K562 (cell line): ENCODE measurements around the gene FIBP. TPM values are rescaled to one million over a fixed set of nuclear protein-coding genes. Genes with fewer than 3 reads are reported as not detected.

Source experiments
- ATAC-seq: fragments of 200-7000 bp; cut with Tn5 transposase; 3 replicates; pipeline ENCODE4 v1.9.1; 2020; ENCODE audit warnings: moderate library complexity
- BruUV-seq: library from RNA; stranded (reverse); fragments of 400-500 nt; replicated peaks from 2 replicates; lab custom pipeline; 2021; lab: Mats Ljungman, UMichigan
- CTCF ChIA-PET: fragments of 300-600 bp; formaldehyde crosslinking; extraction: SDS; loops from one replicate; lab custom pipeline; 2021; ENCODE audit warnings: low intra/inter-chr PET ratio; lab: Yijun Ruan, JAX
- POLR2A ChIA-PET: fragments of 300-600, 350-650 bp; sonication (Branson Sonifier 250); formaldehyde crosslinking; extraction: SDS; loops from one replicate; lab custom pipeline; 2021; ENCODE audit warnings: antibody characterized with exemption, inconsistent platforms; lab: Yijun Ruan, JAX
- DNase-seq, 4 experiments: peaks; one replicate each; pipeline versions ENCODE4 v3.0.0 to v3.0.0-alpha.2; 2011 to 2018; ENCODE audit warnings: low spot score in 3 of 4, mixed read lengths in 3 of 4; ENCODE audit errors: extremely low read depth in 1 of 4
- FAIRE-seq: peaks from 2 replicates; lab custom pipeline; 2011; peaks lifted over from hg19 to GRCh38; lab: Jason Lieb, UNC
- H2AFZ ChIP-seq: 2 replicates; pipeline ENCODE4 v1.6.0; 2011; ENCODE audit warnings: low read depth, low read length, control low read depth, inconsistent platforms
- H3K27ac ChIP-seq: fragments of 200-600 bp; 3 replicates; pipeline ENCODE4 v1.8.0; 2011; ENCODE audit warnings: low read depth, mild to moderate bottlenecking, control low read depth, inconsistent platforms, low read length, moderate library complexity, mixed read lengths; ENCODE audit errors: extremely low read depth
- H3K27me3 ChIP-seq, 2 experiments: fragments of 300-600 bp in 1 of 2; 2 replicates in 1 of 2; 3 replicates in 1 of 2; pipeline versions ENCODE4 v1.6.0 to v1.8.0; 2011; ENCODE audit warnings: inconsistent platforms in 2 of 2, low read length in 2 of 2, mild to moderate bottlenecking in 1 of 2, mixed read lengths in 1 of 2, moderate library complexity in 1 of 2; ENCODE audit not compliant: control insufficient read depth in 2 of 2, insufficient read depth in 2 of 2
- H3K36me3 ChIP-seq: fragments of 300-600 bp; 3 replicates; pipeline ENCODE4 v1.8.0; 2011; ENCODE audit warnings: mild to moderate bottlenecking, low read length, inconsistent platforms; ENCODE audit not compliant: control insufficient read depth, insufficient read depth
- H3K4me1 ChIP-seq, 2 experiments: fragments of 200-600 bp in 1 of 2; replicated peaks in 1 of 2; 2 replicates in 1 of 2; 3 replicates in 1 of 2; pipeline versions ENCODE4 v1.5.1 to v1.8.0; 2011; ENCODE audit warnings: inconsistent platforms in 2 of 2, low read length in 2 of 2, mild to moderate bottlenecking in 1 of 2, mixed read lengths in 1 of 2, moderate library complexity in 1 of 2; ENCODE audit not compliant: control insufficient read depth in 2 of 2, insufficient read depth in 2 of 2
- H3K4me2 ChIP-seq: 2 replicates; pipeline ENCODE4 v1.6.1; 2011; ENCODE audit warnings: low read length, control low read depth, inconsistent platforms, mixed read lengths; ENCODE audit not compliant: insufficient read depth
- H3K4me3 ChIP-seq: fragments of 200-600 bp; sonication (generic), shearing (Covaris generic); 2 replicates; pipeline ENCODE4 v1.5.1; 2016; ENCODE audit warnings: control low read depth, inconsistent platforms
- H3K79me2 ChIP-seq: fragments of 200-600 bp; 3 replicates; pipeline ENCODE4 v1.8.0; 2011; ENCODE audit warnings: low read length, inconsistent platforms; ENCODE audit not compliant: control insufficient read depth, insufficient read depth
- H3K9ac ChIP-seq, 2 experiments: 2 replicates each; pipeline versions ENCODE4 v1.6.0 to v1.6.1; 2011; ENCODE audit warnings: low read depth in 2 of 2, low read length in 2 of 2, control low read depth in 1 of 2, inconsistent platforms in 1 of 2, mild to moderate bottlenecking in 1 of 2, mixed read lengths in 1 of 2; ENCODE audit not compliant: insufficient read depth in 1 of 2
- H3K9me1 ChIP-seq: one replicate; pipeline ENCODE4 v1.6.0; 2011; ENCODE audit warnings: inconsistent platforms, mild to moderate bottlenecking, low read length, moderate library complexity; ENCODE audit not compliant: control insufficient read depth, insufficient read depth
- H3K9me3 ChIP-seq: replicated peaks from 2 replicates; pipeline ENCODE4 v1.5.1; 2011; ENCODE audit warnings: low read depth, low read length, inconsistent platforms; ENCODE audit not compliant: control insufficient read depth, insufficient read depth
- H4K20me1 ChIP-seq: replicated peaks from 2 replicates; pipeline ENCODE4 v1.6.1; 2011; ENCODE audit warnings: low read length, inconsistent platforms, mixed read lengths; ENCODE audit not compliant: control insufficient read depth, insufficient read depth
- ARID1B ChIP-seq: fragments of 450-650 bp; IDR thresholded peaks from 2 replicates; pipeline ENCODE4 v1.6.1; 2016; ENCODE audit warnings: antibody characterized with exemption, mild to moderate bottlenecking, inconsistent platforms
- ARID4B ChIP-seq: sonication (generic); formaldehyde crosslinking; IDR thresholded peaks from 2 replicates; pipeline ENCODE4 v1.8.0; 2022; ENCODE audit warnings: mild to moderate bottlenecking, missing genetic modification reagents
- BHLHE40 ChIP-seq: IDR thresholded peaks from 2 replicates; pipeline ENCODE4 v1.6.1; 2011; ENCODE audit warnings: low read length, improper control_type of control experiment
- C11orf30 ChIP-seq: fragments of 450-650 bp; IDR thresholded peaks from 2 replicates; pipeline ENCODE4 v1.6.1; 2016; ENCODE audit warnings: low read depth, mild to moderate bottlenecking
- FOS ChIP-seq: IDR thresholded peaks from 3 replicates; pipeline ENCODE4 v1.6.1; 2011; ENCODE audit not compliant: insufficient read length; ENCODE audit errors: extremely low read depth
- HDAC3 ChIP-seq: fragments of 450-650 bp; IDR thresholded peaks from 2 replicates; pipeline ENCODE4 v1.6.1; 2018; ENCODE audit warnings: borderline replicate concordance, mild to moderate bottlenecking, moderate library complexity; ENCODE audit not compliant: partially characterized antibody
- MED1 ChIP-seq: sonication (generic); formaldehyde crosslinking; IDR thresholded peaks from 2 replicates; pipeline ENCODE4 v1.8.1; 2023; ENCODE audit warnings: missing genetic modification reagents, borderline replicate concordance
- RAD21 ChIP-seq, 2 experiments: fragments of 250-450 bp in 1 of 2; fragments of 450-650 bp in 1 of 2; sonication (Bioruptor Pico) in 1 of 2; formaldehyde crosslinking in 1 of 2; IDR thresholded peaks in 1 of 2; conservative IDR thresholded peaks in 1 of 2; 2 replicates each; pipeline versions ENCODE4 v1.4.0 to v1.8.0; 2020 to 2022; ENCODE audit warnings: mild to moderate bottlenecking in 2 of 2, moderate library complexity in 1 of 2
- RBM22 ChIP-seq: fragments of 200-400 bp; formaldehyde crosslinking; IDR thresholded peaks from 2 replicates; pipeline ENCODE4 v1.6.1; 2018; ENCODE audit warnings: low read length, low read depth; ENCODE audit not compliant: poor library complexity, severe bottlenecking
- RUNX1 ChIP-seq: sonication (generic); IDR thresholded peaks from 2 replicates; pipeline ENCODE4 v1.6.1; 2016; ENCODE audit warnings: antibody characterized with exemption, low read depth
- TAF15 ChIP-seq: fragments of 200-400 bp; formaldehyde crosslinking; IDR thresholded peaks from 2 replicates; pipeline ENCODE4 v1.6.1; 2017; ENCODE audit warnings: mild to moderate bottlenecking, low read depth, low read length, moderate library complexity
- ZKSCAN1 ChIP-seq: fragments of 150-350 bp; IDR thresholded peaks from 2 replicates; pipeline ENCODE4 v1.6.1; 2016; ENCODE audit warnings: low read depth, low read length
- ZNF143 ChIP-seq: sonication (generic); formaldehyde crosslinking; IDR thresholded peaks from 2 replicates; pipeline ENCODE4 v1.9.0; 2022; ENCODE audit warnings: mild to moderate bottlenecking, missing genetic modification reagents
- ZNF24 ChIP-seq: fragments of 450-650 bp; IDR thresholded peaks from 2 replicates; pipeline ENCODE4 v1.6.1; 2016
- ZNF277 ChIP-seq: fragments of 250-450 bp; sonication (Bioruptor Pico); IDR thresholded peaks from 2 replicates; pipeline ENCODE4 v1.8.0; 2022; ENCODE audit warnings: inconsistent platforms, mild to moderate bottlenecking, moderate library complexity, borderline replicate concordance
- ZNF707 ChIP-seq: fragments of 250-450 bp; sonication (Bioruptor Pico); conservative IDR thresholded peaks from 2 replicates; pipeline ENCODE4 v1.8.0; 2022; ENCODE audit warnings: inconsistent platforms, mild to moderate bottlenecking, moderate library complexity
- WGBS: fragments of 100-300 bp; shearing (Covaris generic); methylation state at CpG from one replicate; pipeline ENCODE4 v1.1.6; 2016; ENCODE audit warnings: low coverage, mixed read lengths; ENCODE audit not compliant: insufficient coverage; ENCODE audit errors: missing lambda C conversion rate; 5-methylcytosine and 5-hydroxymethylcytosine counted together
- in situ Hi-C: fragments of 300-500 bp; cut with MboI; formaldehyde crosslinking; loops from 4 replicates; pipeline ENCODE4 v1.15.0; 2018; ENCODE audit warnings: inconsistent platforms, mixed read lengths
- intact Hi-C: fragments of 100-400 bp; cut with micrococcal nuclease; formaldehyde crosslinking; loops from 2 replicates; pipeline ENCODE4 v1.14.2; 2022
- polyA plus RNA-seq, 8 experiments: library from polyadenylated mRNA; depleted of rRNA in 4 of 8; stranded (reverse) in 5 of 8; unstranded in 3 of 8; fragments of >200 nt; fragmentation: Nextera tagmentation in 2 of 8; fragmentation: Illumina TruSeq in 1 of 8; extraction: Ambion mirVana in 2 of 8; extraction: Trizol in 1 of 8; gene quantifications; 2 replicates each; pipeline versions ENCODE4 v1.2.1 to v1.2.3, GENCODE V29; 2011 to 2014; ENCODE audit warnings: inconsistent platforms in 1 of 8, missing spikeins in 1 of 8
- total RNA-seq, 7 experiments: library from RNA; depleted of rRNA in 6 of 7; stranded (reverse); fragments of >200 nt in 6 of 7; fragmentation: Illumina TruSeq in 2 of 7; extraction: Trizol in 2 of 7; gene quantifications; 2 replicates each; pipeline versions ENCODE4 v1.2.1 to v1.2.3, GENCODE V29; 2011 to 2021; ENCODE audit warnings: low replicate concordance in 1 of 7
- TF ChIP-seq, protein P1 (sequence below): sonication (generic); formaldehyde crosslinking; IDR thresholded peaks from 2 replicates; pipeline ENCODE4 v1.8.1; 2023; ENCODE audit warnings: mild to moderate bottlenecking, missing genetic modification reagents, moderate library complexity

Gene FIBP
- total and polyA plus RNA-seq, 9 of the 15 experiments (the other 6 are each of a cell fraction or from before 2014, with no cell fraction given) = 41.2 to 79.2 (median 48.6) TPM

- Histone ChIP-seq H4K20me1 (no peaks in the 10 kb centered on the region), H3K9ac (peak overlapping the region in 1 of 2 experiments; percentile 84; a peak in 3 of 4 replicates), H3K4me3 (no peak overlapping the region), H3K4me1 (peaks cover 43 to 72% of the 10 kb centered on the region in 2 experiments), H3K9me1 (no peaks in the 10 kb centered on the region), H3K9me3 (no peaks in the 10 kb centered on the region), H3K4me2 (peak overlapping the region; percentile 1; the same call in 1 of the 2 replicates), H3K79me2 (peaks cover 31% of the 10 kb centered on the region), H3K27ac (no peak overlapping the region), H3K36me3 (peaks cover 14% of the 10 kb centered on the region; the same call in 1 of the 3 replicates), H3K27me3 (no peaks in the 10 kb centered on the region), H2AFZ (no peak overlapping the region)
- peak; percentile 4; the same call in 2 of the 3 replicates for ATAC-seq
- peak in 2 of 4 experiments; percentile 53 to 55 for DNase-seq
- intact Hi-C loops (no loop called here), in situ Hi-C loops (no loop called here)
- FAIRE-seq = peak; percentile 51
- 26% methylated on average over 13 of the region's 13 CpGs for WGBS
- CTCF ChIA-PET = no interaction called here
- BruUV-seq = no TSS peak
- POLR2A ChIA-PET = interaction anchor here (0.5 to 2.3 kb wide), 11 partner anchors 9 to 227 kb away, joined by 3 to 14 read pairs (median 3); partner anchors contain the start of genes CCDC85B and FOSL1
- TF ChIP-seq ZNF277 = no peak
- peak; percentile 14 for TF ChIP-seq FOS
- TF ChIP-seq C11orf30 = peak; percentile 73
- no peak for TF ChIP-seq RUNX1
- no peak for TF ChIP-seq TAF15
- TF ChIP-seq ZNF707 (CRISPR knock-in tag) = no peak
- peak; percentile 90 for TF ChIP-seq BHLHE40
- TF ChIP-seq RBM22 = peak; percentile 45
- TF ChIP-seq HDAC3 = no peak
- TF ChIP-seq, protein P1, sequence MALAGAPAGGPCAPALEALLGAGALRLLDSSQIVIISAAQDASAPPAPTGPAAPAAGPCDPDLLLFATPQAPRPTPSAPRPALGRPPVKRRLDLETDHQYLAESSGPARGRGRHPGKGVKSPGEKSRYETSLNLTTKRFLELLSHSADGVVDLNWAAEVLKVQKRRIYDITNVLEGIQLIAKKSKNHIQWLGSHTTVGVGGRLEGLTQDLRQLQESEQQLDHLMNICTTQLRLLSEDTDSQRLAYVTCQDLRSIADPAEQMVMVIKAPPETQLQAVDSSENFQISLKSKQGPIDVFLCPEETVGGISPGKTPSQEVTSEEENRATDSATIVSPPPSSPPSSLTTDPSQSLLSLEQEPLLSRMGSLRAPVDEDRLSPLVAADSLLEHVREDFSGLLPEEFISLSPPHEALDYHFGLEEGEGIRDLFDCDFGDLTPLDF (CRISPR knock-in tag) = no peak
- TF ChIP-seq RAD21 (CRISPR knock-in tag; conservative IDR thresholded peaks at IDR 0.05 in 1 of 2, IDR thresholded peaks at IDR 0.05 in 1 of 2) = no peak
- no peak for TF ChIP-seq ARID4B (CRISPR knock-in tag)
- no peak for TF ChIP-seq MED1 (CRISPR knock-in tag)
- peak; percentile 46; the same call in 1 of the 2 replicates for TF ChIP-seq ZKSCAN1
- no peak for TF ChIP-seq ZNF24
- TF ChIP-seq ARID1B = peak; percentile 66
- no peak for TF ChIP-seq ZNF143 (CRISPR knock-in tag)
Measured at GRCh38 chr11:65915821-65916251, 27.6 kb upstream of the FIBP start.
